ENCODE measurements around the gene ADAMTS15. TPM values are rescaled to one million over a fixed set of nuclear protein-coding genes. Genes with fewer than 3 reads are reported as not detected.

Gene ADAMTS15
- total RNA-seq, 1 donor = 2.2 TPM

DNA sequence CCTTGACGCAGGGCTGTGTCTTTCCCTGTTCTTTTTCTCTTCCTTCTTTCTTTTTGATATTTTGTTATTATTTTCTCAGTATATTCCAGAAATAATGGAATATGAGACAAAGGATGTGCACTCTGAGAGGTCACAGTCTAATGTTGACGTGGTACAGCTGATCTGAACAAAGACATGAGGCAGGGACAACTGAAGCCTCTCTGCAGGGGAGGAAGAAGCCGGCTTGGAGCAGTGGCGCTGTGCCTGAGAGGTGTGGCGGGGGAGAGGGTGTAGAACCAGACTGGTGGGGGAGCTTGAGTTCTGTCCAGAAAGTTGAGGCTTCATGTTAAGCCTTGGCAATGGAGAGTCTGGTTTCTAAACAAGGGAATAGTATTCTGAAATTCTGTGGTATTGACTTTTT lies 34.7 kb downstream of the ADAMTS15 start:
- no peak for DNase-seq (ENCODE audit: low read depth)
- TF ChIP-seq, protein P1, sequence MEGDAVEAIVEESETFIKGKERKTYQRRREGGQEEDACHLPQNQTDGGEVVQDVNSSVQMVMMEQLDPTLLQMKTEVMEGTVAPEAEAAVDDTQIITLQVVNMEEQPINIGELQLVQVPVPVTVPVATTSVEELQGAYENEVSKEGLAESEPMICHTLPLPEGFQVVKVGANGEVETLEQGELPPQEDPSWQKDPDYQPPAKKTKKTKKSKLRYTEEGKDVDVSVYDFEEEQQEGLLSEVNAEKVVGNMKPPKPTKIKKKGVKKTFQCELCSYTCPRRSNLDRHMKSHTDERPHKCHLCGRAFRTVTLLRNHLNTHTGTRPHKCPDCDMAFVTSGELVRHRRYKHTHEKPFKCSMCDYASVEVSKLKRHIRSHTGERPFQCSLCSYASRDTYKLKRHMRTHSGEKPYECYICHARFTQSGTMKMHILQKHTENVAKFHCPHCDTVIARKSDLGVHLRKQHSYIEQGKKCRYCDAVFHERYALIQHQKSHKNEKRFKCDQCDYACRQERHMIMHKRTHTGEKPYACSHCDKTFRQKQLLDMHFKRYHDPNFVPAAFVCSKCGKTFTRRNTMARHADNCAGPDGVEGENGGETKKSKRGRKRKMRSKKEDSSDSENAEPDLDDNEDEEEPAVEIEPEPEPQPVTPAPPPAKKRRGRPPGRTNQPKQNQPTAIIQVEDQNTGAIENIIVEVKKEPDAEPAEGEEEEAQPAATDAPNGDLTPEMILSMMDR (IDR thresholded peaks at IDR 0.05; ENCODE audit: insufficient read depth, low read depth, low read length) = no peak
- H3K4me3 ChIP-seq (ENCODE audit: low read depth, low read length) = no peak overlapping the region

GRCh38 chr11:130485983-130486382 lies 37.5 kb downstream of the ADAMTS15 start:
- DNase-seq (ENCODE audit: low read depth) = no peak
- TF ChIP-seq, protein P1 (IDR thresholded peaks at IDR 0.05; ENCODE audit: insufficient read depth, low read depth, low read length) = no peak
- H3K4me3 ChIP-seq (ENCODE audit: low read depth, low read length) = no peak overlapping the region

DNA sequence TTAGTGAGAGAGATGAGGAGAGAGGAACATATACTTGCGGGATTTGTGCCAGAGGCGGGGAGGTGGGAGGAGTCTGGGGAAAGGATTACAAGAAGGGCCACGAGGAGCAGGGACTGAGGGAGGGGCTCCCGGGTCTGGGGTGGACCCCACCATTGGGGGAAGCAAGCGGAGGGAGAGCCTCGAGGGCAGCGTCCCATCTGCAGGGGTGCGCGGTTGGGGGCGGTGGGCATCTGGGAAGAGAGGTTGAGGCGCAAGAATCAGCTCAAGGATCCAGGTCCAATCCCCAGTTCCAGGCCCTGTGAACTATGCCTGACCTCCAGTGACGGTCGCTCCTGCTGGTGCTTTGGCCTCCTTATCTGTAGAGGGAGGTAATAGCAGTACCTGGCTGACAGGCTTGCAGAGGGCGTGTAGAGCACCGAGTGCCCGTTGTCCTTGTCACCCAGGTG lies 38.0 kb downstream of the ADAMTS15 start:
- DNase-seq (ENCODE audit: low read depth) = no peak
- TF ChIP-seq, protein P1 (IDR thresholded peaks at IDR 0.05; ENCODE audit: insufficient read depth, low read depth, low read length) = no peak
- no peak overlapping the region for H3K4me3 ChIP-seq (ENCODE audit: low read depth, low read length)

- DNase-seq (ENCODE audit: low read depth) = no peak
- H3K4me3 ChIP-seq (ENCODE audit: low read depth, low read length) = no peak overlapping the region
- TF ChIP-seq, protein P1 (IDR thresholded peaks at IDR 0.05; ENCODE audit: insufficient read depth, low read depth, low read length) = no peak
Measured at GRCh38 chr11:130486987-130487923, 38.8 kb downstream of the ADAMTS15 start.

DNA sequence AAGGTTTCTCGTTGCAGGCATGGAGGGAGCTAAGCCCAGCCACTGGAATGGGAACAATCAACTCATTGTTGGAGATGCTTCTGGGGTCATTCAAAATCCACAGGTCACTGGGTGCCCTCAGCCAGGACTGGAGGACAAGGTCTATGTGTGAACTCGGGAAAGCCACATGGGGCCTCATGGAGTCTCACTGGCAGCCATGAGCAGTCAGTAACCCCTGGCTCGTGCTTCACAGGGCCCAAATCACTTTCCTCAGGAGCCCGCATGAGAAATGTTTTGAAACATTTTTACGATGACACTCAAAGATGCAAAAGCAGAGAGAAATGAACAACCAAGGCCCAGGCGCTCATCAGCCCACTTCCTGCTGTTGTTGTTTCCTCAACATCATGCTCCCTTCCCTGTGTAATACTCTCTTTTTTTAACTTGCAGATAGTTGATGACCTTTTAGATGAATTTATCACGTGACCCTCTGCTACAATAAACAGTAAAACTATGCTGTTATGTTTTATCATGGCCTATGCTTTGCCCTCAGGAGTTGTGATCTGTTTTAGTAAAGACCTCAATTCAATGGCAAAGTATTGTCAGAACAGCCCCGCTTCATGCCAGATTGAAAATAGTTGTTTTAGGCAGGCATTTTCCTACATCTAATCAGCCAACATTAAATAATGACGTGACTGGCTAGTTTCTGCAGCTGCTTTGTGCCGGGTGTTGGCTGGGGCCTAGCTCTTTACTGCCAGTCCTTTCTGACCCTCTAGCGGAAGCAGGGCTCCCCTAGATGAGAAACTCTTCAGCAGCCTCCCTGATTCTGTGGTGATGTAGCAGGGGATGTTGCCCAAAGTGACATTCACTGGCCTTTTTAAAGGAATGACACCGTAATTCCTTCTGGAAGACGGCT lies 39.7 kb downstream of the ADAMTS15 start:
- TF ChIP-seq, protein P1 (IDR thresholded peaks at IDR 0.05; ENCODE audit: insufficient read depth, low read depth, low read length) = no peak
- DNase-seq (ENCODE audit: low read depth) = no peak
- H3K4me3 ChIP-seq (ENCODE audit: low read depth, low read length) = no peak overlapping the region

DNA sequence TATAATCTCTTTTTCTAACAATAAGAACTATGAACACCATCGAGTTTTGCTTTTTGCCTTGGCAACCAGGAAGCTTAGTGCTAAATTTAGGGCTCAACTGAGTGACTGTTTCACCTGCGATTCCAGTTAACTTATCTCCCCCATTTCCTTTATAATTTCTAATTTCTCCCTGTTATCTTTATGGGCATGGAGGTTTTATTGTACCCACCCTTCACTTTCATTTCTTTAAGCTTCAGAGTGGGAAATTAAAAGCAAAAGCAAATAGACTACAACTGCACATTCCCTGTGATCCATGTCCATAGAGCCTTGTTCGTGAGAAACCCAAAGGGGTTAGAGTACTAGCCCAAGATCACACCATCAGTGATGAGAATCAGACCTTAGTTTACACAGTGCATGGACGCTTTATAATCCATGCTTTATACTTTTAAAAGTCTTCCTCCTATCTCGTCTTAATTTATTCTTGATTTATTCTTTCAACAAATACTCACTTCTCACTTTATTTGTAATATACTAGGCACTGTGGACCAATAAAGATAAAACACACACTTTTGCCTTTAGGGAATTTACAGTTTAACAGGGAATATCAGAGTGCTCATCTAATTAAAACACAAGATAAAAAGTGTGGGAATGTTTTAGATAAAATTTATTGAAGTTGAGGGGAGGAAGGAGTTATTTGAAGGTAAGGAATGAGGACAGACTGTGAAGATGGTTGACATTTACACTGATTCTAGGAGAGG lies 40.6 kb downstream of the ADAMTS15 start:
- H3K4me3 ChIP-seq (ENCODE audit: low read depth, low read length) = no peak overlapping the region
- TF ChIP-seq, protein P1 (IDR thresholded peaks at IDR 0.05; ENCODE audit: insufficient read depth, low read depth, low read length) = no peak
- no peak for DNase-seq (ENCODE audit: low read depth)
